NK-92 treated with Interleukin-12 subunit alpha and Interleukin-12 subunit beta, amount 100 ng/mL, for 24 hours (cell line): ENCODE data around the gene NCK2.
"Not testable (repeated sequence)": the region's sequence is repeated elsewhere in the genome, so short reads cannot be mapped to it uniquely, and the experiment has no call there.

Source experiments
- DNase-seq: peaks from one replicate; lab custom pipeline; 2025; lab: John Stamatoyannopoulos, UW

NCK2 gene

GRCh38 chr2:105893011-105893995 lies 148.6 kb downstream of the NCK2 start:
- no peak for DNase-seq

- no peak for DNase-seq
Measured at GRCh38 chr2:105894327-105894944, 149.7 kb downstream of the NCK2 start.

GRCh38 chr2:105895990-105896764 lies 151.5 kb downstream of the NCK2 start:
- no peak for DNase-seq

GRCh38 chr2:105896765-105897163 lies 152.1 kb downstream of the NCK2 start:
- DNase-seq, result no peak

- not testable (repeated sequence) for DNase-seq
Measured at GRCh38 chr2:105897694-105898093, 153.0 kb downstream of the NCK2 start.

- no peak for DNase-seq
Measured at GRCh38 chr2:105903051-105903674, 158.5 kb downstream of the NCK2 start.

- DNase-seq, result no peak
Measured at GRCh38 chr2:105904938-105905337, 160.2 kb downstream of the NCK2 start.

- DNase-seq, result no peak
Measured at GRCh38 chr2:105906481-105906880, 161.8 kb downstream of the NCK2 start.

- no peak for DNase-seq
Measured at GRCh38 chr2:105907184-105907583, 162.5 kb downstream of the NCK2 start.

GRCh38 chr2:105909215-105909614 lies 164.5 kb downstream of the NCK2 start:
- DNase-seq, result no peak

GRCh38 chr2:105910497-105911238 lies 166.0 kb downstream of the NCK2 start:
- DNase-seq, result no peak

- DNase-seq, result no peak
Measured at GRCh38 chr2:105911425-105911824, 166.7 kb downstream of the NCK2 start.

- no peak for DNase-seq
Measured at GRCh38 chr2:105912081-105912480, 167.4 kb downstream of the NCK2 start.

GRCh38 chr2:105915005-105915558 lies 170.4 kb downstream of the NCK2 start:
- DNase-seq, result no peak

- no peak for DNase-seq
Measured at GRCh38 chr2:105917226-105917625, 172.5 kb downstream of the NCK2 start.

- DNase-seq, result no peak
Measured at GRCh38 chr2:105917688-105918087, 173.0 kb downstream of the NCK2 start.

- no peak for DNase-seq
Measured at GRCh38 chr2:105919191-105919811, 174.6 kb downstream of the NCK2 start.

- DNase-seq, result no peak
Measured at GRCh38 chr2:105919826-105920225, 175.1 kb downstream of the NCK2 start.

- DNase-seq, result no peak
Measured at GRCh38 chr2:105924271-105924670, 179.6 kb downstream of the NCK2 start.

GRCh38 chr2:105924932-105925331 lies 180.2 kb downstream of the NCK2 start:
- DNase-seq, result no peak

- no peak for DNase-seq
Measured at GRCh38 chr2:105925390-105925789, 180.7 kb downstream of the NCK2 start.
